ENCODE measurements around the gene DSC1. TPM values are rescaled to one million over a fixed set of nuclear protein-coding genes. Genes with fewer than 3 reads are reported as not detected.

The DSC1 gene
- total and polyA plus RNA-seq, 2 of the 13 experiments (the other 11 are each of a cell fraction or from before 2014, with no cell fraction given), result not detected

DNA sequence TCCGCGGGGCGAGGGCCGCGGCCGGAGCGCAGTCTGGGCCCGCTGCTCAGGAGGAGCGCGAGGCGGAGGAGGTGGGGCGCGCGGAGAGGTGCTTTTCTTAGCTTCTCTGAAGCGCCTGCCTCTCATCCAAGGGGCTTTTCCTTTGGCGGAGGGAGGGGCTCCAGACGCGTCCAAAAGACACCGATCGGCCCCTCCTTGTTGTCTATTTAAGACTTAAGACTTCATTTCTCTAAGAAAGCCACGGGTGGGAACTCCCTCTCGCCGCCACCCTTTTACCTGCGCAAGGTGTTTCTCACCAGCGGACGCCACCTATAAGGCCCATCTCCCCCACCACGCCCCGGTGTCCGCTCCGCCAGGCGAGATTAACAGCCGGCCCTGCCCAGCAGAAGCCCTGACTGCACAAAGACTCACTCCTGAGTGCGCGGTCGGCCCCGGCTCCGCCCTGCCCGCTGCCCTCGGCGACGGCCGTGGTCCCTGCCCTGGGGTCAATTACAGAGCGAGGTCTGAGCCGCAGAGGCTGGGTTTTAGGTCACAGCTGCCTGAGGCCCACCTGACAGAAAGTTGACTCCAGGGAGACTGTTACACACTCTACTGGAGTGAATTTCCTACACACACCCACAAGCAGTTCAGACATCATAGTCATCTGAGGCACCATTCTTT, 60.5 kb downstream of the DSC1 start, which contains the start of gene DSC2 (continued):
- TF ChIP-seq TBX3 (IDR thresholded peaks at IDR 0.05; ENCODE audit: borderline replicate concordance) (no peak), RFXANK (CRISPR knock-in tag; IDR thresholded peaks at IDR 0.05) (no peak), ZNF747 (CRISPR knock-in tag; IDR thresholded peaks at IDR 0.05; ENCODE audit: borderline replicate concordance) (no peak), HMGA1 (CRISPR knock-in tag; conservative IDR thresholded peaks at IDR 0.05) (no peak), RFXAP (CRISPR knock-in tag; IDR thresholded peaks at IDR 0.05; ENCODE audit: borderline replicate concordance) (no peak), ZNF557 (CRISPR knock-in tag; IDR thresholded peaks at IDR 0.05) (no peak), HNRNPUL1 (IDR thresholded peaks at IDR 0.05; ENCODE audit: low read depth, low read length) (no peak), FOXK1 (CRISPR knock-in tag; IDR thresholded peaks at IDR 0.05; ENCODE audit: borderline replicate concordance, low read depth) (peak; percentile 53; the same call in 1 of the 2 replicates), ZNF432 (CRISPR knock-in tag; IDR thresholded peaks at IDR 0.05; ENCODE audit: borderline replicate concordance) (no peak), DBP (CRISPR knock-in tag; IDR thresholded peaks at IDR 0.05; ENCODE audit: not compliant biosample characterization) (peak; percentile 15), ADNP (CRISPR knock-in tag; IDR thresholded peaks at IDR 0.05) (no peak), PLSCR1 (CRISPR knock-in tag; IDR thresholded peaks at IDR 0.05; ENCODE audit: borderline replicate concordance) (no peak), SRSF4 (IDR thresholded peaks at IDR 0.05; ENCODE audit: low read depth, low read length, poor library complexity, severe bottlenecking) (no peak), ARNTL (CRISPR knock-in tag; IDR thresholded peaks at IDR 0.05) (no peak), HMG20B (CRISPR knock-in tag; conservative IDR thresholded peaks at IDR 0.05) (0 out of 2 replicates have a peak, but pooled peaks have one; percentile 42), NR3C1 (CRISPR knock-in tag; IDR thresholded peaks at IDR 0.05) (no peak), ZNF672 (CRISPR knock-in tag; IDR thresholded peaks at IDR 0.05) (no peak), CREB1 (IDR thresholded peaks at IDR 0.05) (no peak), CREB1 (CRISPR knock-in tag; IDR thresholded peaks at IDR 0.05) (no peak), ZSCAN12 (CRISPR knock-in tag; IDR thresholded peaks at IDR 0.05) (no peak), ZKSCAN5 (CRISPR knock-in tag; IDR thresholded peaks at IDR 0.05) (no peak), ETV5 (CRISPR knock-in tag; IDR thresholded peaks at IDR 0.05; ENCODE audit: borderline replicate concordance) (0 out of 2 replicates have a peak, but pooled peaks have one; percentile 22), ZNF567 (CRISPR knock-in tag; IDR thresholded peaks at IDR 0.05; ENCODE audit: borderline replicate concordance) (no peak), ZNF589 (CRISPR knock-in tag; conservative IDR thresholded peaks at IDR 0.05) (no peak)
- TF ChIP-seq, protein P1, sequence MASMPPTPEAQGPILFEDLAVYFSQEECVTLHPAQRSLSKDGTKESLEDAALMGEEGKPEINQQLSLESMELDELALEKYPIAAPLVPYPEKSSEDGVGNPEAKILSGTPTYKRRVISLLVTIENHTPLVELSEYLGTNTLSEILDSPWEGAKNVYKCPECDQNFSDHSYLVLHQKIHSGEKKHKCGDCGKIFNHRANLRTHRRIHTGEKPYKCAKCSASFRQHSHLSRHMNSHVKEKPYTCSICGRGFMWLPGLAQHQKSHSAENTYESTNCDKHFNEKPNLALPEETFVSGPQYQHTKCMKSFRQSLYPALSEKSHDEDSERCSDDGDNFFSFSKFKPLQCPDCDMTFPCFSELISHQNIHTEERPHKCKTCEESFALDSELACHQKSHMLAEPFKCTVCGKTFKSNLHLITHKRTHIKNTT (CRISPR knock-in tag; IDR thresholded peaks at IDR 0.05), result 0 out of 2 replicates have a peak, but pooled peaks have one; percentile 41
- TF ChIP-seq, protein P2, sequence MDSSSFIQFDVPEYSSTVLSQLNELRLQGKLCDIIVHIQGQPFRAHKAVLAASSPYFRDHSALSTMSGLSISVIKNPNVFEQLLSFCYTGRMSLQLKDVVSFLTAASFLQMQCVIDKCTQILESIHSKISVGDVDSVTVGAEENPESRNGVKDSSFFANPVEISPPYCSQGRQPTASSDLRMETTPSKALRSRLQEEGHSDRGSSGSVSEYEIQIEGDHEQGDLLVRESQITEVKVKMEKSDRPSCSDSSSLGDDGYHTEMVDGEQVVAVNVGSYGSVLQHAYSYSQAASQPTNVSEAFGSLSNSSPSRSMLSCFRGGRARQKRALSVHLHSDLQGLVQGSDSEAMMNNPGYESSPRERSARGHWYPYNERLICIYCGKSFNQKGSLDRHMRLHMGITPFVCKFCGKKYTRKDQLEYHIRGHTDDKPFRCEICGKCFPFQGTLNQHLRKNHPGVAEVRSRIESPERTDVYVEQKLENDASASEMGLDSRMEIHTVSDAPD (CRISPR knock-in tag; IDR thresholded peaks at IDR 0.05), result no peak
- TF ChIP-seq, protein P3, sequence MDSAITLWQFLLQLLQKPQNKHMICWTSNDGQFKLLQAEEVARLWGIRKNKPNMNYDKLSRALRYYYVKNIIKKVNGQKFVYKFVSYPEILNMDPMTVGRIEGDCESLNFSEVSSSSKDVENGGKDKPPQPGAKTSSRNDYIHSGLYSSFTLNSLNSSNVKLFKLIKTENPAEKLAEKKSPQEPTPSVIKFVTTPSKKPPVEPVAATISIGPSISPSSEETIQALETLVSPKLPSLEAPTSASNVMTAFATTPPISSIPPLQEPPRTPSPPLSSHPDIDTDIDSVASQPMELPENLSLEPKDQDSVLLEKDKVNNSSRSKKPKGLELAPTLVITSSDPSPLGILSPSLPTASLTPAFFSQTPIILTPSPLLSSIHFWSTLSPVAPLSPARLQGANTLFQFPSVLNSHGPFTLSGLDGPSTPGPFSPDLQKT (CRISPR knock-in tag; IDR thresholded peaks at IDR 0.05; ENCODE audit: borderline replicate concordance), result no peak

All from HepG2 (cell line).